Measurements from ENCODE around the gene TMEM54. TPM values are rescaled to one million over a fixed set of nuclear protein-coding genes. Genes with fewer than 3 reads are reported as not detected.

The TMEM54 gene
- polyA plus RNA-seq, 3 donors: 19.6 to 41.3 (median 24.4) TPM

GRCh38 chr1:32871364-32872191 is 29.6 kb downstream of the TMEM54 start:
- 38 to 54% (median 43%) methylated on average over 13 of the region's 13 CpGs for WGBS, 3 donors
- no peak overlapping the region for H3K27ac ChIP-seq (ENCODE audit: low read depth, low read length)

GRCh38 chr1:32870615-32871363 is 30.4 kb downstream of the TMEM54 start, which contains the start of gene FNDC5:
FNDC5 (minus strand) TSS chr1:32870912.
- WGBS, 3 donors: 1 to 4% (median 2%) methylated on average over 73 to 90 of the region's 99 CpGs
- no peak within 1 kb of the TSS for H3K27ac ChIP-seq (ENCODE audit: low read depth, low read length)

- 68 to 72% (median 69%) methylated on average over 15 to 16 of the region's 16 CpGs for WGBS, 3 donors
- no peak overlapping the region for H3K27ac ChIP-seq (ENCODE audit: low read depth, low read length)
These were observed 31.1 kb downstream of the TMEM54 start for GRCh38 chr1:32869923-32870614.

- H3K27ac ChIP-seq (ENCODE audit: low read depth, low read length): no peak overlapping the region
- 93 to 94% (median 93%) methylated on average over 9 of the region's 9 CpGs for WGBS, 3 donors
These were observed 32.3 kb downstream of the TMEM54 start for GRCh38 chr1:32868806-32869455.

- no peak overlapping the region for H3K27ac ChIP-seq (ENCODE audit: low read depth, low read length)
- WGBS, 3 donors: 92 to 95% (median 95%) methylated on average over 13 of the region's 13 CpGs
These were observed 33.1 kb downstream of the TMEM54 start for GRCh38 chr1:32868085-32868484.

DNA sequence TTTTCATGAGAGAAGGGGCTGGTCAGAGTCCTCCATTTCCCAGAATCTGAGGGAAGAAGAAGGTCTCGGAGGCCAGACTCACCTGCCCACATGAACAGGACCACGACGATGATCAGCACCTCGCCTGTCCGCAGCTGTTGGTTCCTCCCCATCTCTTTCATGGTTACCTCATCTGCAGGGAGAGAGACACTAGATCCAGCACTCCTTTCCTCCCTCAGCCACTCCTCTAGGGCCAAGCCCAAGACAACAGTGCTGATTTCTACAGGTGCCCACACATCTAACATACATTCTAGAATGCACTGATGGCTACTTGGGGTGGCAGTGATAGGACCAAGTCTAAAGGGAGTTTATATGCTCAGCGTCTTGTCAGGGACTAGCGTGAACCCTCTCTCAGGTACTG is 33.5 kb downstream of the TMEM54 start:
- H3K27ac ChIP-seq (ENCODE audit: low read depth, low read length): no peak overlapping the region
- 92 to 97% (median 94%) methylated on average over 7 of the region's 7 CpGs for WGBS, 3 donors

GRCh38 chr1:32867151-32867550 is 34.0 kb downstream of the TMEM54 start:
- WGBS, 3 donors: 89 to 94% (median 93%) methylated on average over 5 of the region's 5 CpGs
- no peak overlapping the region for H3K27ac ChIP-seq (ENCODE audit: low read depth, low read length)

- WGBS, 3 donors: 60 to 79% (median 66%) methylated on average over 3 of the region's 3 CpGs
- H3K27ac ChIP-seq (ENCODE audit: low read depth, low read length): no peak overlapping the region
These were observed 35.4 kb downstream of the TMEM54 start for GRCh38 chr1:32865639-32866405.

- no peak overlapping the region for H3K27ac ChIP-seq (ENCODE audit: low read depth, low read length)
- WGBS, 3 donors: 92 to 97% (median 97%) methylated on average over 8 of the region's 8 CpGs
These were observed 36.7 kb downstream of the TMEM54 start for GRCh38 chr1:32864375-32865019.

DNA sequence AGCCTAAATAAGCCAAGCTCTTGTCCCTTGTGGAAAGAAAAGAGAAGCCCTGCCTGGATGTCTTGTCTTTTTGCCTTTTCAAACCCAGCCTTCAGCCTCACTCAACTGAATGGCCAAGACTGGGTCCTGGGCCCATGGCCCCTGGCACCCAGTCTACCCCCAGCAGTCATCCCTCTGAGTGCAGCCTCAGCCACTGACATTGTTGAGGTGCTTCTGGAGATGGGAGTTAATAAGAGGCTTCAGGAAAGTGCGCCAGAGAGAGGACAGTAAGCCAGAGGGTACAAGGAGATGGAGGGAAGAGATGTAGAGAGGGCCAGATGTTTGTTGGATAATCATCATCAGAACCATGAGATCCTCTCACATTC is 37.3 kb downstream of the TMEM54 start:
- H3K27ac ChIP-seq (ENCODE audit: low read depth, low read length): no peak overlapping the region
- 96 to 100% (median 98%) methylated on average over 1 of the region's 1 CpG for WGBS, 3 donors

GRCh38 chr1:32863218-32863880 is 37.8 kb downstream of the TMEM54 start:
- 89 to 95% (median 91%) methylated on average over 4 of the region's 4 CpGs for WGBS, 3 donors
- no peak overlapping the region for H3K27ac ChIP-seq (ENCODE audit: low read depth, low read length)

GRCh38 chr1:32861904-32862695 is 39.1 kb downstream of the TMEM54 start:
- 70 to 86% (median 74%) methylated on average over 3 of the region's 3 CpGs for WGBS, 3 donors
- H3K27ac ChIP-seq (ENCODE audit: low read depth, low read length): no peak overlapping the region

DNA sequence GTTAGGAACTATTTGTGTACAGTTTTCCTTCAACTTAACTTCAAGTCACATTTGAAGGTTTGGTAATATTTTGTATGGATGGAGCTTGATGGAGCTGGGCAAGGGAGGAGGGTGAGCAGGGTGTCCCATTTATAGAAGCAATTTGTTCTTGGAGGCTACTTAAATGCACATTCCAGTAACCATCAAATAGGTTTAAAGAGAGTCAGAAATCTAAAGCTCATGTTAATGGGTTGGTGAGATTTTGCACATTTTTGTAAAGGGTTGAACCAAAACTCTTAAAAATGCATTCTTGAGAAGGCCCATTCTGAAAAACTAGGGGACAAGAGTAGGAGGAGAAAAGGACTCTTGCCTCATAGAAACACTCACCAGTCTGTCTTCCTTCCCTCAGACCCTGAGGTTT is 40.6 kb downstream of the TMEM54 start:
- H3K27ac ChIP-seq (ENCODE audit: low read depth, low read length): no peak overlapping the region

GRCh38 chr1:32859915-32860314 is 41.3 kb downstream of the TMEM54 start:
- WGBS, 3 donors: 81 to 98% (median 96%) methylated on average over 2 of the region's 2 CpGs
- no peak overlapping the region for H3K27ac ChIP-seq (ENCODE audit: low read depth, low read length)

GRCh38 chr1:32858791-32859190 is 42.4 kb downstream of the TMEM54 start:
- 91 to 93% (median 93%) methylated on average over 7 of the region's 7 CpGs for WGBS, 3 donors

DNA sequence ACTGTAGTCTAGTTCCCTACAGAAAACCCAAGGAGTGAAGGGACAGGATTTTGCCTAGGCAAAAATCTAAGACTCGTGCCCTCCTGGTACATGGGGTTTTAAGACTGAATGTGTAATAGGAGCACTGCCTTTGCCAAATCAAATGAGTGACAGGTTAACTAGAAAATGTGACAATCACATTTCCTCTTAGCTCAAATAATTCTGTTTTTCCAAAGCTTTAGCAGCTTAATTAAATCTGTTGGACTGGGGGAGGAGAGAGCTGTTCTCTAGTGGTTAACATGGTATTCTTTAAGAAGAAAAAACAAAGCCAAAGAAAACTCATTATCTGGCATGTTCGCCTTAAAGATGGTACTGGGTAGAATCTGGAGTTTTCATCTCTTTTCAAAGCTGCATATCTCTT is 43.1 kb downstream of the TMEM54 start:
- 95 to 97% (median 97%) methylated on average over 2 of the region's 2 CpGs for WGBS, 3 donors

More at GRCh38 chr1:32858791-32859190, 42.4 kb downstream of the TMEM54 start:
- H3K27ac ChIP-seq (ENCODE audit: low read depth, low read length): no peak overlapping the region

More for the DNA sequence above, 43.1 kb downstream of the TMEM54 start:
- no peak overlapping the region for H3K27ac ChIP-seq (ENCODE audit: low read depth, low read length)

All from adipose tissue (tissue), 3 donors.